BJ (cell line): ENCODE results near the gene MTTP. TPM values are rescaled to one million over a fixed set of nuclear protein-coding genes. Genes with fewer than 3 reads are reported as not detected.

Experiments
- CTCF ChIA-PET: fragments of 350-600 bp; formaldehyde crosslinking; extraction: SDS; loops from one replicate; lab custom pipeline; 2021; ENCODE audit warnings: antibody characterized with exemption, inconsistent platforms; lab: Yijun Ruan, JAX
- POLR2A ChIA-PET: fragments of 300-600 bp; sonication (Branson Sonifier 250); formaldehyde crosslinking; extraction: SDS; loops from one replicate; lab custom pipeline; 2021; ENCODE audit warnings: antibody characterized with exemption; lab: Charles Lee
- DNase-seq: peaks from one replicate; pipeline ENCODE4 v3.0.0-alpha.2; 2011; ENCODE audit warnings: low read depth
- H3K27me3 ChIP-seq: 2 replicates; pipeline ENCODE4 v1.6.0; 2011; ENCODE audit warnings: low read length; ENCODE audit not compliant: control insufficient read depth, insufficient read depth
- H3K36me3 ChIP-seq: 2 replicates; pipeline ENCODE4 v1.5.1; 2011; ENCODE audit warnings: low read length; ENCODE audit not compliant: control insufficient read depth, insufficient read depth
- H3K4me3 ChIP-seq: 2 replicates; pipeline ENCODE4 v1.5.1; 2011; ENCODE audit warnings: low read depth, mild to moderate bottlenecking, control low read depth, low read length
- polyA plus RNA-seq: library from polyadenylated mRNA; depleted of rRNA; stranded (reverse); fragments of >200 nt; gene quantifications from 2 replicates; pipeline ENCODE4 v1.2.3, GENCODE V29; 2011
- TF ChIP-seq, protein P1 (sequence below): IDR thresholded peaks from 2 replicates; pipeline ENCODE4 v1.5.1; 2011; ENCODE audit warnings: low read depth, mild to moderate bottlenecking, control low read depth, inconsistent platforms, low read length, moderate library complexity; ENCODE audit not compliant: insufficient read depth

Gene MTTP
- polyA plus RNA-seq, 1 experiment, result not detected

DNA sequence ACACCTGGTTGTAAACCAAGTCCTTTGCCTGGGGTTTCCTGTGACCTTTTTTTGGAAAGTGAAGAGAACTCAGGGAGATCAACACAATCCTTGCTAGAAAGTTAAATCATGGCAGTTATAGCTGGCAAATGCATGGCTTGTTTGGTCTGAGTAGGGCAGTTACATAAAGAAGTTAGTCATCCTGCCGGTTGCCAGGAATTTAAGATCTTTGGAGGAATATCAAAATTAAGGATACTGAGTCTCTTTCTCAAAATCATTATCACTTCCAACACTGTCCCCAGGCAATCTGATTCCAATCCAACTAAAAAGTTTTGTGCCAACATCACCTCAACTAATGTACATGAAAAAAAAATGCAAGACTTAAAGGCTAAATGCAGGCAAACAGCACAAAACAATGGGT lies 42.8 kb downstream of the MTTP start:
- CTCF ChIA-PET, result no interaction called here
- Histone ChIP-seq H3K36me3 (no peaks in the 10 kb centered on the region), H3K27me3 (no peaks in the 10 kb centered on the region), H3K4me3 (no peak overlapping the region)
- POLR2A ChIA-PET, result no interaction called here
- TF ChIP-seq, protein P1, sequence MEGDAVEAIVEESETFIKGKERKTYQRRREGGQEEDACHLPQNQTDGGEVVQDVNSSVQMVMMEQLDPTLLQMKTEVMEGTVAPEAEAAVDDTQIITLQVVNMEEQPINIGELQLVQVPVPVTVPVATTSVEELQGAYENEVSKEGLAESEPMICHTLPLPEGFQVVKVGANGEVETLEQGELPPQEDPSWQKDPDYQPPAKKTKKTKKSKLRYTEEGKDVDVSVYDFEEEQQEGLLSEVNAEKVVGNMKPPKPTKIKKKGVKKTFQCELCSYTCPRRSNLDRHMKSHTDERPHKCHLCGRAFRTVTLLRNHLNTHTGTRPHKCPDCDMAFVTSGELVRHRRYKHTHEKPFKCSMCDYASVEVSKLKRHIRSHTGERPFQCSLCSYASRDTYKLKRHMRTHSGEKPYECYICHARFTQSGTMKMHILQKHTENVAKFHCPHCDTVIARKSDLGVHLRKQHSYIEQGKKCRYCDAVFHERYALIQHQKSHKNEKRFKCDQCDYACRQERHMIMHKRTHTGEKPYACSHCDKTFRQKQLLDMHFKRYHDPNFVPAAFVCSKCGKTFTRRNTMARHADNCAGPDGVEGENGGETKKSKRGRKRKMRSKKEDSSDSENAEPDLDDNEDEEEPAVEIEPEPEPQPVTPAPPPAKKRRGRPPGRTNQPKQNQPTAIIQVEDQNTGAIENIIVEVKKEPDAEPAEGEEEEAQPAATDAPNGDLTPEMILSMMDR, result no peak
- no peak for DNase-seq

DNA sequence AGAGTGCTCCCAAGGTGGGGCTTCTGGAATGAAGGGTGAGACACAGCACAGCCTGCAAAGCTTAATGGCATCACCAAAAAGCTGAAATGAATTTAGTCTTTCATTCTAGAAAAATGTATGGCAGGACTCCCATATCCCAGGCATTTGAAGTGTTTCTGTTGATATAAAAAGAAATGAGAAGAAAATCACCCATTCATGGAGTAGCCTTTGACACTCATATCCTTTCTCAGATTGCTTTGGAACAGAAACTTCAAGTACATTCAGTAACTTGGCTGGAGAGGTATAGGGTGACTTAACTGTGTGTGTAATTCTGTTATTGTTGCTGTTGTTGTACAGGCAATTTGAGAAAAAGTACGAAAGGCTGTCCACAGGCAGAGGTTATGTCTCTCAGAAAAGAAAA lies 47.7 kb downstream of the MTTP start:
- Histone ChIP-seq H3K27me3 (no peaks in the 10 kb centered on the region), H3K36me3 (no peaks in the 10 kb centered on the region), H3K4me3 (no peak overlapping the region)
- no peak for DNase-seq
- TF ChIP-seq, protein P1, result no peak
- ChIA-PET POLR2A (no interaction called here), CTCF (interaction anchor here (0.6 kb wide), 1 partner anchor 102 kb away, joined by 3 read pairs; no protein-coding TSS in a partner anchor)

DNA sequence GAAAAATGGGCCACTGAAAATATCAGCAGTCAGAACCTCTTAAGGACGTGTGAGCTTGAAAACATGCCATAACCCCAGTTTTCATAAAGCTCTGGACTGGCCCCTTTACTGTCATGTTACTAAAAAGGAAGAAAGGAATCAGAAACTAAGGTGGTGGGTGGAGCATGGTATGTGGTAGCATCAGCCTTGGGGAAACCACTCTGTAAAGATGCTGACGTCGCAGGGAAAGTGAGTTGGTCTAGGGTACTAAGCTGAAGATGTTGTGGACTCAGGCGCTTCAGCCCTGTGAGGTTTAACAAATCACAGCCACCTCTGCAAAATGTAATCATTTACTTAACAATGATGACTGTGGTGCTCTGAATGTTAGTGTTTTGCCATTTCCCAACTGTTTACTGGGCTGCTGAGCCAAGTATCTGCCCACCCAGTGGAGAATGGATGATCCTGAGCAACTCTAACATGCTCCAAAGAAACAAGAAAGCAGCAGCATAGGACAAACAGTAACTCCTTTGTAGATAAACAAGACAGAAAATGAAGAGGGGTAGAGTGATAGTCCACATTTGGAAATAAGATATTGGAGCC lies 49.6 kb downstream of the MTTP start:
- ChIA-PET CTCF (no interaction called here), POLR2A (no interaction called here)
- DNase-seq, result no peak
- no peak overlapping the region for H3K4me3 ChIP-seq
- H3K27me3 ChIP-seq, result no peaks in the 10 kb centered on the region
- TF ChIP-seq, protein P1, result no peak
- H3K36me3 ChIP-seq, result no peaks in the 10 kb centered on the region

DNA sequence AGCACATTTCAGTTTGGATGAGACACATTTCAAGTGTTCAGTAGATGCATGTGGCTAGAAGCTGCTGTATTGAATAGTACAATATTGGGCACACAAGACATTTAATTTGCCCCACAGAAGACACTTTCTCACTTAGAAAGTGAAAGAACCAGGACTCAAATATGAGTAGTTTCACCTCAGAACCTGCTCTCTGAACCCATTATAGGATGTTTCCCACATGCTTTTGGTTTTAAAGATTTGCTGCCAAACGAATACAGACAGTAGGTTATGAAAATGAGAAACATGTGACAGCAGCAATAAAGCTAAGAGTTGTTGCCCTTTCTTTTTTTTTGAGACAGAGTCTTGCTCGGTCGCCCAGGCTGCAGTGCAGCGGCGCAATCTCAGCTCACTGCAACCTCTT lies 50.7 kb downstream of the MTTP start:
- CTCF ChIA-PET, result no interaction called here
- TF ChIP-seq, protein P1, result no peak

DNA sequence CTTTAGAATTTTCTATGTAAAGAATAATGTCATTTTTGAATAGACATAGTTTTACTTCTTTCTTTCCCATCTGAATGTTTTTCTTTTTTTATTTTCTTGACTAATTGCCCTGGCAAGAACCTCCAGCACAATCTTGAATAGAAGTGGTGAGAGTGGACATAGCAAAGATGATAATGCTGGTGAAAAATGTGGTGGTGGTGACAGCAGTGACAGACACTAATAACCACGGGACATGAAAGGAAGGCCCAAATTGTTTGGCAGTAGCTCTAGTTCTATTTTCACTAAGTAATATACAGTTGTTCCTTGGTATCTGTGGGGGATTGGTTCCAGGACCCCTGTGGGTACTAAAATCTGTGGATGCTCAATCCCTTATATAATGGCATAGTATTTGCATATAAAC lies 53.4 kb downstream of the MTTP start:
- no peak for DNase-seq
- Histone ChIP-seq H3K4me3 (no peak overlapping the region), H3K27me3 (no peaks in the 10 kb centered on the region; the same call in 1 of the 2 replicates), H3K36me3 (no peaks in the 10 kb centered on the region)
- TF ChIP-seq, protein P1, result no peak
- CTCF ChIA-PET, result no interaction called here
- POLR2A ChIA-PET, result no interaction called here

More for the DNA sequence above, 50.7 kb downstream of the MTTP start:
- no peak overlapping the region for H3K4me3 ChIP-seq
- no peaks in the 10 kb centered on the region for H3K36me3 ChIP-seq
- H3K27me3 ChIP-seq, result no peaks in the 10 kb centered on the region
- no peak for DNase-seq
- POLR2A ChIA-PET, result no interaction called here
